ENCODE data around the gene DIAPH1.

The DIAPH1 gene

GRCh38 chr5:141637123-141637766 lies 18.4 kb upstream of the DIAPH1 start:
- CTCF ChIA-PET, result interaction anchor here (0.8 to 26.1 kb wide), 23 partner anchors 11 to 331 kb away, joined by 3 to 442 read pairs (median 4); partner anchors contain the start of genes DIAPH1, FCHSD1, PCDHGA10 and PCDHGA11
- TF ChIP-seq CTCF (IDR thresholded peaks at IDR 0.05; ENCODE audit: control extremely low read depth, extremely low read depth, low read depth, missing control alignments), result no peak
- POLR2A ChIA-PET, result interaction anchor here (0.6 to 1.8 kb wide), 4 partner anchors 14 to 331 kb away, joined by 4 to 9 read pairs (median 6); partner anchors contain the start of genes DIAPH1 and FCHSD1
- no peak for DNase-seq (ENCODE audit: extremely low spot score)

- ChIA-PET POLR2A (interaction anchor here (0.6 to 1.8 kb wide), 4 partner anchors 15 to 332 kb away, joined by 4 to 9 read pairs (median 6); partner anchors contain the start of genes DIAPH1 and FCHSD1), CTCF (interaction anchor here (0.8 to 26.1 kb wide), 24 partner anchors 11 to 353 kb away, joined by 3 to 442 read pairs (median 4); partner anchors contain the start of genes DIAPH1, FCHSD1, PCDHGA10 and PCDHGA11)
- no peak for TF ChIP-seq CTCF (IDR thresholded peaks at IDR 0.05; ENCODE audit: control extremely low read depth, extremely low read depth, low read depth, missing control alignments)
- peak; percentile 95 for DNase-seq (ENCODE audit: extremely low spot score)
Measured at GRCh38 chr5:141636413-141637122, 17.8 kb upstream of the DIAPH1 start, which contains the start of the genes HDAC3 and RELL2. Gene HDAC3 (minus strand): TSS chr5:141636849. CDS start chr5:141636790, 59 bp downstream. Gene RELL2 (plus strand): TSS chr5:141636997. CDS start chr5:141638226, 1,229 bp downstream.

- DNase-seq (ENCODE audit: extremely low spot score), result no peak
- ChIA-PET POLR2A (interaction anchor here (1.1 to 1.8 kb wide), 2 partner anchors 17 to 19 kb away, joined by 6 to 7 read pairs; partner anchors contain the start of gene DIAPH1), CTCF (interaction anchor here (0.8 to 26.1 kb wide), 14 partner anchors 12 to 353 kb away, joined by 3 to 442 read pairs (median 4); partner anchors contain the start of genes DIAPH1 and PCDHGA11)
- no peak for TF ChIP-seq CTCF (IDR thresholded peaks at IDR 0.05; ENCODE audit: control extremely low read depth, extremely low read depth, low read depth, missing control alignments)
Measured at GRCh38 chr5:141636106-141636412, 17.3 kb upstream of the DIAPH1 start.

GRCh38 chr5:141635646-141636045 lies 16.8 kb upstream of the DIAPH1 start:
- no peak for DNase-seq (ENCODE audit: extremely low spot score)
- ChIA-PET POLR2A (no interaction called here), CTCF (interaction anchor here (0.8 to 26.1 kb wide), 13 partner anchors 16 to 354 kb away, joined by 3 to 442 read pairs (median 4); partner anchors contain the start of gene DIAPH1)
- no peak for TF ChIP-seq CTCF (IDR thresholded peaks at IDR 0.05; ENCODE audit: control extremely low read depth, extremely low read depth, low read depth, missing control alignments)

- ChIA-PET POLR2A (no interaction called here), CTCF (interaction anchor here (1.1 to 26.1 kb wide), 6 partner anchors 15 to 71 kb away, joined by 3 to 442 read pairs (median 4); partner anchors contain the start of gene DIAPH1)
- no peak for DNase-seq (ENCODE audit: extremely low spot score)
- TF ChIP-seq CTCF (IDR thresholded peaks at IDR 0.05; ENCODE audit: control extremely low read depth, extremely low read depth, low read depth, missing control alignments), result no peak
Measured at GRCh38 chr5:141634720-141635119, 15.9 kb upstream of the DIAPH1 start.
